G401 (cell line): Measurements from ENCODE around the gene IFT172. TPM values are rescaled to one million over a fixed set of nuclear protein-coding genes. Genes with fewer than 3 reads are reported as not detected.
"Not testable (repeated sequence)": the region's sequence is repeated elsewhere in the genome, so short reads cannot be mapped to it uniquely, and the experiment has no call there.

Source experiments
- DNase-seq: peaks from one replicate; pipeline ENCODE4 v3.0.0-alpha.2; 2015; ENCODE audit warnings: low spot score
- in situ Hi-C: cut with HindIII; loops from 2 replicates; pipeline ENCODE4 v1.10.0; 2016; ENCODE audit warnings: low sequenced_read_pairs, mixed read lengths
- total RNA-seq: library from RNA; depleted of rRNA; stranded (reverse); fragments of >200 nt; shearing (Covaris generic); gene quantifications from 2 replicates; pipeline ENCODE4 v1.2.3, GENCODE V29; 2014

The IFT172 gene
- total RNA-seq, 1 experiment from 2014 or later = 9.4 TPM

DNA sequence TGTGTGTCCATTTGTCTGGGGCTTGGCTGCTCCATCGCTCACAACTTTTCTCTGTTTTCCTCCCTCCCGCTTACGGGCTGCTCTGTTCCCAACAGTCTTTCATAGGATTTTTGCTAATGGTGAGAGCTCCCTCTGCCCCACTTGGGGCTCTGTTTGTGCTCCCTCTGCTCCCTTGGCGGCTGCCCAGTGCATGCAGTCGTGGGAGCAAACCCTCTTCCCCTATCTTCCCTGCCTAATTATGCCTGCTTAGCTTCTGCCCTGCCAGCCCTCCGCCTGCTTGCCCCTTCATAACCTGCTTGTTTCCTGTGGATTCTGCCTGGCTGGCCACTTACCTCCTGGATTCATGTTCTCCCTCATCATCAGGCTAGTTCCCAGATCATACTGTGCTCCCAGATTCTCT lies 53.9 kb downstream of the IFT172 start:
- DNase-seq = no peak
- in situ Hi-C loops = no loop called here

- in situ Hi-C loops = no loop called here
- DNase-seq = no peak
These were observed 58.1 kb downstream of the IFT172 start for GRCh38 chr2:27431395-27431794.

DNA sequence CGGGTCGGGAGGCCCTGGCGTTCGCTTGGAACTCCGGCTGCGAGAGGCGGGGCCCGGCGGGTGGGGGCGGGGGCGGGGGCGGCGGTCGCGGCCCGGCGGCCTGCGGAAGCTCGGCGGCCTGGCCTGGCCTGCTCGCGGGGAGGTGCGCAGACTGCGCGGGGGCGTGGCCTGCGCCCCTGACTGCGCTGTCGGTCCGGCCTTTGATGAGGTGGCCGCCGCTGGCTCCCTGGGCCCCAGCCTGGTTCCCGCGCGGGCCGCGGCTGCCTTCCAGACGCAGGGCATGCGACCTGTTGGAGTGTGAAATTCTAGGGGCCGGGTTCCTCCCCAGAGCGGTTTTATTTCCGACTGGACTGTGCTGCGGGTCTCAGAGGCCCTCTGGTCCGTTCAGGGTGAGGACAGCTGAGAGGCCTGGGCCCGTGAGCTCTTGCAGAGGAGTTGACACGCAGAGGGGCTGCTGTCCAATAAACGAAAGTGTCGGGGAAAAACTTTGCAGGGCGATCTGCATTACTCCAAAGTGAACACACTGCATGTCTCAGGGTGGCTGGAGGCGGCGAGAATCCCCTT lies 60.5 kb downstream of the IFT172 start:
- DNase-seq = peak; percentile 54
- in situ Hi-C loops = no loop called here

DNA sequence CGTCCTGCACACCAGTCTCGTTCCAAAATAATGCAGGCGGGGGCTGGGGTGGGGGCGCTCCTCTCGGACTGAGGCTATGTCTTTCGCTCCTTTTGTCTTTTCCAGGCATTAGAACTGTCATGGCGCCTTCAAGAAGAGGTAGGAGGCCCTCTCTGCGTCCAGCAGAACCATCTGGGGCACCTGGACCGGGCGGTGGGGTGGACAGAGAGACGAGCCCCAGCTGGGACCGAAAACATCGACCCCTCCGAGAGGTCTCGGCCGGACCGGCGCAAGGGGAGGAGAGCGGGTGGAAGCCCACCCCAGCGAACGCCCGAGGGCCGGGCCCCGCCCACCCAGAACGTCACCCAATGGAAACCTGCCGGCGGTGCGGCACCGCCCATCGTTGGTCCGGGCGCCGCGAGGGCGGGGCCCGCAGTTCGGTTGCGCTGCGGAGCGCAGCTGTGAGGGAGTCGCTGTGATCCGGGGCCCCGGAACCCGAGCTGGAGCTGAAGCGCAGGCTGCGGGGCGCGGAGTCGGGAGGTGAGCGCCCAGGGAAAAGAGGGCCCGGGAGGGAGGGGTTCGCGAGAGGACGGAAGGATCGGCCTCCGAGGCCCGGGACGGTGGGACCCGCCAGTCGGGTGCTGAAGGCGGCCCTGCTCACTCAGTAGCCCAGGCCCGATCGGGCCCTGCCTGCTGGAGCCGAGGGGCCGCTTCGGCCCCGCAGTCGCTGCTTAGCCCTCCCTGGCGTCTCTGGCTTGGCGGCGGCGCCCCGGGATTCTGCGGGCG lies 61.1 kb downstream of the IFT172 start, which contains the start of gene NRBP1:
NRBP1 (plus strand) TSS at position 419 of the 765 bp plus-strand sequence. CDS start 4,643 bp downstream, outside the sequence.
- DNase-seq = peak; percentile 95
- in situ Hi-C loops = no loop called here

DNA sequence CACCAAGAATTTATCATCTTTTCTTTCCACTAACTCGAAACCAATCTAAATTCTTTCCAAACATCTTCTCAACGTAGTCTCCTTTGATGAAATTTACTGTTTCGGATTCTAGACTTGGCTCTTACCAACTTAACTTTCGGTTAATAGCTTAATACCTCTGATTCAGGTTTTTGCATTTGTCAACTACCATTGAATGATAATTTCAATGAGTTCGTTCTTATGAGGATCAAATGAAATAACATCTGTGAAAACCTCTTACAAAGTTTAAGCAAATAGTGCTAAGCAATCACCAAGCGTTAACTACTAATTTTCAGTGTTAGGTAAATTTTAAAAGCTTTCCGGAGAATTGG lies 61.7 kb downstream of the IFT172 start:
- in situ Hi-C loops = no loop called here
- DNase-seq = no peak

- DNase-seq, in situ Hi-C loops: not testable (repeated sequence)
These were observed 64.5 kb downstream of the IFT172 start for GRCh38 chr2:27425039-27425438.

DNA sequence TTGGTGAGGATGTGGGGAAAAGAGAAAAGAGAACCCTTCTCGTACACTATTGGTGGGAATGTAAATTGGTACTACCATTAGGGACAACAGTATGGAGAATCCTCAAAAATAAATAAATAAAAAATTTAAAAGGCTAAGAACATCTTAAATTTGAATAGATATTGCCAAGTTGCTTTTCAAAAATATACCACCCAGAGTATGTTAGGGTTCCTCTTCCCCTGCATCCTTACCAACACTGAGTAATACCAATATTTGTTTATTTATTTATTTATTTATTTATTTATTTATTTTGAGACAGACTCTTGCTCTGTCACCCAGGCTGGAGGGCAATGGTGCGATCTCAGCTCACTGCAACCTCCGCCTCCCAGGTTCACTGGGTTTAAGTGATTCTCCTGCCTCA lies 66.6 kb downstream of the IFT172 start:
- in situ Hi-C loops = no loop called here
- DNase-seq = no peak

DNA sequence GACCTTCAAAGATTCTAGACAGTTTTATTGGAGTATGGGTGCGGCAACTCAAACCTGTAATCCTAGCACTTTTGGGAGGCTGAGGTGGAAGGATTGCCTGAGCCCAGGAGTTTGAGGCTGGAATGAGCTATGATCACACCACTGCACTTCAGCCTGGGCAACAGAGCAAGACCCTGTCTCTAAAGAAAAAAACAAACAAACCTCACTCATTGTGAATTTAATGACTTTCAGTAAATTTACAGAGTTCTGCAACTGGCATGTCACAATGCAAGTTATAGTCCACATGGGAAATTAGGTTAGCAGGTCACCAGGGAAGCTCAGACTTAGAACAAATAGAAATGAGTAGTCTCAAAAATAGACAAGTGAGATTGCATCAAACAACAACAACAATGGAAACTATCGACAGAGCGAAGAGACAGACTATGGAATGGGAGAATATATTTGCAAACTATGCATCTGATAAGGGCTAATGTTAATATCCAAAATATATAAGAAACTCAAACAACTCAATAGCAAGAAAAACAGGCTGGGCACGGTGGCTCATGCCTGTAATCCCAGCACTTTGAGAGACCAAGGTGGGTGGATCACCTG lies 67.8 kb downstream of the IFT172 start:
- no peak for DNase-seq
- in situ Hi-C loops = no loop called here

DNA sequence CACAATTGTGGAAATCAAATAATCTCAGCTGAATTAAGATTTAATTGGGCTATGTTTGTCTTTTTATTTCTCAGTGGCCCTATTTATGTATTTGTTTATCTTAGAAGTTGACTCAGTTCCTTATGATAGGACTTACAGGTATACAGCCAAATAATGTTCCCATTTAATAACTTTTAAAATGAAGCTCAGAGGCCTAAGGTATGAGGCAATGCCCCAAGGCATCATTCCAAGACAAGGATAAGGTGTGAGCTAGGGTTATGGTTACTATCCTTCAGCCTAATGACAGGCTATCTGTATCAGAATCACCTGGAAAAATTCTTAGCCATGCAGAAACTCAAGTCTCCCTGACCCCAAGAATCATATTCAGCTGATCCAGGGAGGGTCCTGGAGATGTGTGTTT lies 68.5 kb downstream of the IFT172 start:
- in situ Hi-C loops = no loop called here
- DNase-seq = no peak

DNA sequence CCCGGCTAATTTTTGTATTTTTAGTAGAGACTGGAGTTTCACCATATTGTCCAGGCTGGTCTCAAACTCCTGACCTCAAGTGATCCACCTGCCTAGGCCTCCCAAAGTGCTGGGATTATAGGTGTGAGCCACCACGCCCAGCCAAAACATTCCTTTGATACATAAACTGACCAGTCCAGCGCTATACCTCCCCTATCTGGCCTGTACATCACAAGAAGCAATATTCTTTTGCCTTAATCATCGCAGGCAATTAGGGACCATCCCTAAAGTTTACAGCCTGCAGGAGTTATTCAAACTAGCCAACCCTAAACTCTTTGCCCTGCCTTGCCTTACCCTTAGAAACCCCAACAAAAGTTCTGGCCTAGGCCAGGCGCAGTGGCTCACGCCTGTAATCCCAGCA lies 73.4 kb downstream of the IFT172 start:
- in situ Hi-C loops = no loop called here
- DNase-seq = no peak

DNA sequence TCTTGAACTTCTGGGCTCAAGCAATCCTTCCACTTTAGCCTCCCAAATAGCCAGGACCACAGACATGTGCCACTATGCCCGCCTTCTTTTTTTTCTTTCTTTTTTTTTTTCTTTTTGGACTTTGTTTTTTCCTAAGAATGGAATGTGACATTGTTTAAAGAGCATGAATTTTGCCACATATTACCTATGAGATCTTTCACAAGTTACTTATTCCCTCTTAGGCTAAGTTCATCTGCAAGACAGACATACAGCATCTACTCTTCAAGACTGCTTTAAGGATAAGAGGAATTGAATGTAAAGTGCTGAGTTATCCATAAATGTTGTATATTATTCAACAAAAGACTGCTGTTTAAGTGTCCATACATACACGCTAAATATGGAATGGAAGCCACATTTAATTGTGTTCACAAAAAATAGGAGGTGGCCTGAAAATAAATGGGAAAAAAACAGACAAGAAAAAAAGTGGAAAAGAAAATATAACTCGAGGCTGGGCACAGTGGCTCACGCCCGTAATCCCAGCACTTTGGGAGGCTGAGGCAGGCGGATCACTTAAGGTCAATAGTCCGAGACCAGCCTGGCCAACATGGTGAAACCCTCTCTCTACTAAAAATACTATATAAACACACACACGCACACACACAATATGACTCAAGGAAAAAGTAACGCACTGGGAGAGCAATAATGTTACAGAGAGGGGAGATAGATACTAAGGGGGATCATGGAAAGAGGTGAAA lies 77.0 kb downstream of the IFT172 start:
- in situ Hi-C loops = no loop called here
- DNase-seq = no peak

- peak; percentile 95 for DNase-seq
- in situ Hi-C loops = no loop called here
These were observed 80.0 kb downstream of the IFT172 start, which contains the start of gene PPM1G for GRCh38 chr2:27409321-27410073. Gene PPM1G, minus strand, starts transcription at chr2:27409591. Its CDS starts 169 bp downstream, at chr2:27409422.

- in situ Hi-C loops = no loop called here
- DNase-seq = peak; percentile 5
These were observed 80.8 kb downstream of the IFT172 start for GRCh38 chr2:27408601-27409320.

- in situ Hi-C loops = no loop called here
- peak; percentile 43 for DNase-seq
These were observed 81.6 kb downstream of the IFT172 start for GRCh38 chr2:27407798-27408491.

- in situ Hi-C loops = no loop called here
- DNase-seq = no peak
These were observed 89.0 kb downstream of the IFT172 start for GRCh38 chr2:27400348-27401135.

- in situ Hi-C loops = no loop called here
- no peak for DNase-seq
These were observed 90.6 kb downstream of the IFT172 start for GRCh38 chr2:27398962-27399361.
